Activated CD4-positive, alpha-beta T cell treated with anti-CD3 and anti-CD28 coated beads for 24 hours (primary cell): Measurements from ENCODE around the gene TM4SF4.

Experiments
- DNase-seq, 2 donors: peaks; one replicate each; pipeline ENCODE4 v3.0.0-alpha.2; 2020; ENCODE audit warnings: low read depth in 2 of 2

The TM4SF4 gene

DNA sequence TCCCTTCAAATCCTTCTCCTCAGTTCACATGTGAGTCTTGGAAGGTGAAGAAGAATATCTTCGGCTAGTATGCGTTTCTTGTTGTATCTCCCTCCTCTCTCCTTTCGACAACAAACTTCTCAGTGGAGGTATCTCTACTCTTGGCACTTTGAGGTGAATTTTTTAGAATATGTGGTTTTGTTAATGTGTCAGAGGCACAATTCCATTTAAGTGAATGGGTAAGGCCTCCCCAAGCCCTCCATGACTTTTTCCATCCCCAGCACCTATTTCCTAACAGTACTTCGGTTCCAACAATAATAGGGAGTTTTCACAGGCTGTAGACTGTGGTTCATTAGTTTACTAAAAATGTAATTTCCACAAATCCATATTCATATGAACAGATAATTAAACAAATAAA, 74.2 kb downstream of the TM4SF4 start:
- no peak for DNase-seq

DNA sequence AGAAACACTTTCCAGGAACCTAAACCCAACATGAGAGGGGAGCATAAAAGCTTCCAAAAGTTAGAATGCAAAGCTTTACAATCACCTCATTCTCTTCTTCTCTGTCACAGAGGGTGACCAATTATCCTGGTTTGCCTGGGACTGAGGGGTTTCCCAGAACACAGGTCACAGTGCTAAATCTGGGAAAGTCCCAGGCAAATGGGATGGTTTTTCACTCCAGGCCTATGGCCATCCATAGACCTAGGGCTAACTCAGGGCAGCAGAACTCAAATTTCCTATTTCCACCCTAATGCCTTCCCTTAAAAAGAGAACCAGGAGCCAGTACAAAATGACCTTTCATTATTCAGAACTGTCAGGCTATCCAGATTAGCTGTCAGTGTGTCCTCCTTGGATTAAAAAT, 77.0 kb downstream of the TM4SF4 start:
- no peak for DNase-seq

DNA sequence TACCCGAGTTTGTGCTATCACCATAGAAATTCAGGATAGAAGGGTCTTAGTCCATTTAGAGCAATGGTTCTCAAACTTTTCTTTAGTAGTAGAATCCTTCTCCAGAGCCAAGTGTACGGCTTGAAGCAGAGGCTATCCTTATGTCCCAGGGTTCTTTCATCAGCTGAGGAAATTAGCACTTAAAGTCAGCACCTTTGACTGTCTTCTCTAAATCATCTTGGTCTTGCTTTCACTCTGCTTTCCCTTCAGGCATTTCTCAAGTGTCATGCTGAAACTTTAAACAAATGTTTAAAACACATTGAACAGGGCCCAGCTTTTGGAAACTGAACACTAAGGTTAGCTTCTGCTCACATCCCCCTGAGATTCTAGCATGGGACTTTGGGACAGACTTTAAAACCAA, 78.2 kb downstream of the TM4SF4 start:
- DNase-seq, result no peak
